HEK293T (cell line): ENCODE data around the gene DBP.

ENCODE experiments used
- ARNT ChIP-seq: fragments of 450-650 bp; IDR thresholded peaks from 2 replicates; pipeline ENCODE4 v1.6.1; 2017; ENCODE audit warnings: mild to moderate bottlenecking
- BHLHE40 ChIP-seq: fragments of 450-650 bp; IDR thresholded peaks from 2 replicates; pipeline ENCODE4 v1.6.1; 2016; ENCODE audit warnings: mild to moderate bottlenecking, moderate library complexity, borderline replicate concordance
- ELF4 ChIP-seq: fragments of 450-650 bp; IDR thresholded peaks from 2 replicates; pipeline ENCODE4 v1.6.1; 2017; ENCODE audit warnings: antibody characterized with exemption
- FOXA1 ChIP-seq: fragments of 450-650 bp; IDR thresholded peaks from 2 replicates; pipeline ENCODE4 v1.6.1; 2016; ENCODE audit warnings: mild to moderate bottlenecking
- HDGF ChIP-seq: fragments of 450-650 bp; IDR thresholded peaks from 2 replicates; pipeline ENCODE4 v1.6.1; 2017; ENCODE audit warnings: antibody characterized with exemption, borderline replicate concordance
- L3MBTL2 ChIP-seq: fragments of 450-650 bp; conservative IDR thresholded peaks from 2 replicates; pipeline ENCODE4 v1.6.1; 2016; ENCODE audit warnings: mild to moderate bottlenecking
- LEF1 ChIP-seq: fragments of 450-650 bp; IDR thresholded peaks from 2 replicates; pipeline ENCODE4 v1.6.1; 2017; ENCODE audit warnings: mild to moderate bottlenecking, borderline replicate concordance
- PKNOX1 ChIP-seq: fragments of 450-650 bp; IDR thresholded peaks from 2 replicates; pipeline ENCODE4 v1.6.1; 2016
- SP1 ChIP-seq: fragments of 450-650 bp; IDR thresholded peaks from 2 replicates; pipeline ENCODE4 v1.6.1; 2017
- SUZ12 ChIP-seq: fragments of 450-650 bp; IDR thresholded peaks from 2 replicates; pipeline ENCODE4 v1.6.1; 2016; ENCODE audit warnings: mild to moderate bottlenecking
- TARDBP ChIP-seq: fragments of 450-650 bp; IDR thresholded peaks from 2 replicates; pipeline ENCODE4 v1.6.1; 2016
- ZNF384 ChIP-seq: fragments of 450-650 bp; IDR thresholded peaks from 2 replicates; pipeline ENCODE4 v1.6.1; 2016

GRCh38 chr19:48591021-48591420, 46.2 kb downstream of the DBP start:
- TF ChIP-seq SUZ12 (no peak), ZNF384 (no peak), LEF1 (no peak), ELF4 (no peak), BHLHE40 (no peak), SP1 (no peak), FOXA1 (no peak), PKNOX1 (no peak), TARDBP (no peak), ARNT (no peak), L3MBTL2 (no peak), HDGF (no peak)
